ENCODE data around the gene AGBL4. TPM values are rescaled to one million over a fixed set of nuclear protein-coding genes. Genes with fewer than 3 reads are reported as not detected.

AGBL4 gene
- total and polyA plus RNA-seq, 2 of the 4 experiments (the other 2 are of a cell fraction) = not detected

GRCh38 chr1:48876330-48876785 is 1147.4 kb downstream of the AGBL4 start:
- no peak for ATAC-seq (ENCODE audit: low read depth)
- Histone ChIP-seq H3K4ac (ENCODE audit: low read depth, low read length) (no peak overlapping the region), H4K91ac (ENCODE audit: insufficient read depth, low read depth, low read length) (no peak overlapping the region), H3K4me1 (ENCODE audit: control insufficient read depth, insufficient read depth, low read length) (no peaks in the 10 kb centered on the region), H3K27ac (ENCODE audit: insufficient read depth, low read length) (no peak overlapping the region), H3K9ac (ENCODE audit: low read depth, low read length) (no peak overlapping the region), H4K8ac (ENCODE audit: low read depth in 2 of 2, low read length in 2 of 2) (no peak overlapping the region), H2BK120ac (ENCODE audit: low read depth, low read length) (no peak overlapping the region), H3K14ac (replicated peaks; ENCODE audit: low read depth, low read length) (no peak overlapping the region), H2AFZ (replicated peaks; ENCODE audit: low read length, poor library complexity) (no peak overlapping the region), H2AK5ac (ENCODE audit: low read depth, low read length) (no peak overlapping the region), H3K23ac (ENCODE audit: low read depth, low read length) (no peak overlapping the region), H3K4me3 (ENCODE audit: insufficient read depth, low read depth, low read length) (no peak overlapping the region), H2BK5ac (ENCODE audit: low read depth, low read length, poor library complexity, severe bottlenecking) (no peak overlapping the region), H3K9me1 (ENCODE audit: insufficient read depth, low read length) (no peaks in the 10 kb centered on the region), H2BK15ac (ENCODE audit: low read depth, low read length) (no peak overlapping the region), H3K27me3 (ENCODE audit: control insufficient read depth, insufficient read depth, low read length) (no peaks in the 10 kb centered on the region), H3K4me2 (ENCODE audit: low read depth, low read length) (no peak overlapping the region), H3K56ac (ENCODE audit: extremely low read depth, insufficient read depth, low read length) (no peak overlapping the region), H2BK20ac (ENCODE audit: low read depth, low read length) (no peak overlapping the region), H4K20me1 (ENCODE audit: insufficient read depth, low read length) (no peaks in the 10 kb centered on the region), H3K36me3 (ENCODE audit: control insufficient read depth, insufficient read depth, low read length) (no peaks in the 10 kb centered on the region), H3K18ac (ENCODE audit: low read depth, low read length) (no peak overlapping the region), H2AK9ac (replicated peaks; ENCODE audit: low read depth, low read length, poor library complexity) (no peak overlapping the region), H4K5ac (ENCODE audit: low read depth, low read length) (no peak overlapping the region), H3K9me3 (ENCODE audit: control insufficient read depth, insufficient read depth, low read length) (peaks cover 4% of the 10 kb centered on the region; the same call in 1 of the 2 replicates), H3K79me1 (ENCODE audit: low read depth in 1 of 2, low read length in 2 of 2) (no peaks in the 10 kb centered on the region)
- dilution Hi-C loops (cut with HindIII; ENCODE audit: low sequenced_read_pairs, unreplicated experiment) (no loop called here), in situ Hi-C loops (cut with MboI; ENCODE audit: low sequenced_read_pairs) (no loop called here), intact Hi-C loops (cut with micrococcal nuclease) (no loop called here)
- no peak for DNase-seq
- ChIA-PET POLR2A (ENCODE audit: unreplicated experiment) (no interaction called here), CTCF (no interaction called here)
- WGBS, 2 experiments (ENCODE audit: extremely low coverage in 2 of 2, insufficient read length in 1 of 2) = no CpG with 5 or more reads among the region's 2 CpGs
- no TSS peak for BruUV-seq (replicated peaks)
- TF ChIP-seq USF2 (IDR thresholded peaks at IDR 0.05; ENCODE audit: low read depth, low read length) = no peak
- no peak for TF ChIP-seq FOS (IDR thresholded peaks at IDR 0.05; ENCODE audit: low read depth, low read length)
- no peak for TF ChIP-seq MAFK (IDR thresholded peaks at IDR 0.05; ENCODE audit: low read depth, low read length)
- no peak for TF ChIP-seq ELK1 (IDR thresholded peaks at IDR 0.05; ENCODE audit: borderline replicate concordance, low read depth, low read length)
- no peak for TF ChIP-seq SMC3 (IDR thresholded peaks at IDR 0.05; ENCODE audit: low read depth, low read length)
- TF ChIP-seq RFX5 (IDR thresholded peaks at IDR 0.05; ENCODE audit: low read depth, low read length) = no peak
- TF ChIP-seq NFE2L2 (IDR thresholded peaks at IDR 0.05; ENCODE audit: low read depth, low read length) = no peak
- TF ChIP-seq CEBPB (IDR thresholded peaks at IDR 0.05; ENCODE audit: low read depth, low read length) = no peak
- no peak for TF ChIP-seq CHD1 (IDR thresholded peaks at IDR 0.05; ENCODE audit: low read depth, low read length)
- no peak for TF ChIP-seq RCOR1 (IDR thresholded peaks at IDR 0.05; ENCODE audit: insufficient replicate concordance, low read length)
